PC-3 (cell line): ENCODE measurements around the gene NLGN3. TPM values are rescaled to one million over a fixed set of nuclear protein-coding genes. Genes with fewer than 3 reads are reported as not detected.

Experiments
- ATAC-seq: fragments of 200-7000 bp; cut with Tn5 transposase; 2 replicates; pipeline ENCODE4 v1.9.1; 2020; ENCODE audit warnings: mild to moderate bottlenecking, moderate library complexity
- BruUV-seq: library from RNA; stranded (reverse); fragments of 400-500 nt; replicated peaks from 2 replicates; lab custom pipeline; 2021; lab: Mats Ljungman, UMichigan
- CTCF ChIA-PET: fragments of 300-600 bp; sonication (Branson Sonifier 250); formaldehyde crosslinking; loops from one replicate; lab custom pipeline; 2022; ENCODE audit warnings: antibody characterized with exemption; lab: Charles Lee
- POLR2A ChIA-PET: fragments of 300-600 bp; sonication (Branson Sonifier 250); formaldehyde crosslinking; loops from one replicate; lab custom pipeline; 2022; ENCODE audit warnings: antibody characterized with exemption; ENCODE audit not compliant: unreplicated experiment; lab: Charles Lee
- DNase-seq: peaks from one replicate; pipeline ENCODE4 v3.0.0-alpha.2; 2015
- H2AFZ ChIP-seq: fragments of 300-600 bp; sonication (generic); 2 replicates; pipeline ENCODE4 v1.6.0; 2016; ENCODE audit warnings: antibody characterized with exemption, low read length
- H3F3A ChIP-seq: fragments of 300-600 bp; sonication (generic); one replicate; pipeline ENCODE4 v1.6.0; 2017; ENCODE audit warnings: antibody characterized with exemption, low read length, control low read depth, mild to moderate bottlenecking; ENCODE audit not compliant: unreplicated experiment
- H3K27ac ChIP-seq: fragments of 300-600 bp; sonication (generic); 2 replicates; pipeline ENCODE4 v1.5.1; 2016; ENCODE audit warnings: mild to moderate bottlenecking, low read length
- H3K27me3 ChIP-seq: fragments of 300-600 bp; sonication (generic); 2 replicates; pipeline ENCODE4 v1.6.1; 2016; ENCODE audit warnings: low read length, mixed read lengths
- H3K36me3 ChIP-seq: fragments of 300-600 bp; sonication (generic); 2 replicates; pipeline ENCODE4 v1.6.1; 2016; ENCODE audit warnings: low read depth, mixed run types, low read length, mixed read lengths
- H3K4me1 ChIP-seq: fragments of 300-600 bp; sonication (generic); 2 replicates; pipeline ENCODE4 v1.5.1; 2016; ENCODE audit warnings: low read length; ENCODE audit not compliant: insufficient read depth
- H3K4me2 ChIP-seq: fragments of 300-600 bp; sonication (generic); 2 replicates; pipeline ENCODE4 v1.6.0; 2016; ENCODE audit warnings: low read length
- H3K4me3 ChIP-seq: fragments of 300-600 bp; sonication (generic); 2 replicates; pipeline ENCODE4 v1.5.1; 2016; ENCODE audit warnings: mild to moderate bottlenecking, low read length, mixed read lengths
- H3K79me2 ChIP-seq: fragments of 300-600 bp; sonication (generic); 2 replicates; pipeline ENCODE4 v1.6.1; 2017; ENCODE audit warnings: low read length, mixed read lengths
- H3K9ac ChIP-seq: fragments of 300-600 bp; sonication (generic); 2 replicates; pipeline ENCODE4 v1.6.0; 2016; ENCODE audit warnings: mild to moderate bottlenecking, low read length
- H3K9me2 ChIP-seq: fragments of 300-600 bp; sonication (generic); replicated peaks from 2 replicates; pipeline ENCODE4 v1.6.1; 2016; ENCODE audit warnings: mixed run types, low read length, mixed read lengths
- H3K9me3 ChIP-seq: fragments of 300-600 bp; sonication (generic); 2 replicates; pipeline ENCODE4 v1.6.1; 2016; ENCODE audit warnings: low read length, mixed read lengths
- H4K20me1 ChIP-seq: fragments of 300-600 bp; sonication (generic); 2 replicates; pipeline ENCODE4 v1.6.1; 2016; ENCODE audit warnings: low read length, mixed read lengths
- CTCF ChIP-seq: fragments of 300-600 bp; sonication (generic); conservative IDR thresholded peaks from 2 replicates; pipeline ENCODE4 v1.5.1; 2017; ENCODE audit warnings: antibody characterized with exemption, low read depth, mild to moderate bottlenecking, low read length
- EZH2 ChIP-seq: fragments of 300-600 bp; sonication (generic); IDR thresholded peaks from one replicate; pipeline ENCODE4 v1.6.1; 2017; ENCODE audit warnings: antibody characterized with exemption, mild to moderate bottlenecking, low read length; ENCODE audit not compliant: unreplicated experiment
- EZH2phosphoT487 ChIP-seq: fragments of 300-600 bp; sonication (generic); IDR thresholded peaks from 2 replicates; pipeline ENCODE4 v1.6.1; 2018; ENCODE audit warnings: mild to moderate bottlenecking, antibody characterized with exemption, low read length, borderline replicate concordance
- intact Hi-C: fragments of 100-400 bp; cut with micrococcal nuclease; formaldehyde crosslinking; loops from 2 replicates; pipeline ENCODE4 v1.9.0; 2023
- total RNA-seq: library from RNA; depleted of rRNA; stranded (reverse); fragments of >200 nt; gene quantifications from 2 replicates; pipeline ENCODE4 v1.2.3, GENCODE V29; 2014

Gene NLGN3
- total RNA-seq, 1 experiment from 2014 or later = 0.29 TPM

GRCh38 chrX:71105628-71106027 lies 39.0 kb upstream of the NLGN3 start:
- ChIA-PET CTCF (no interaction called here), POLR2A (no interaction called here)
- DNase-seq = no peak
- Histone ChIP-seq H3K79me2 (no peaks in the 10 kb centered on the region), H3K4me2 (no peak overlapping the region), H3K9me3 (no peaks in the 10 kb centered on the region), H3K9ac (no peak overlapping the region), H3K4me1 (no peaks in the 10 kb centered on the region), H3F3A (no peaks in the 10 kb centered on the region), H3K4me3 (no peak overlapping the region), H4K20me1 (no peaks in the 10 kb centered on the region), H2AFZ (no peak overlapping the region), H3K27me3 (no peaks in the 10 kb centered on the region), H3K27ac (no peak overlapping the region), H3K36me3 (no peaks in the 10 kb centered on the region), H3K9me2 (no peaks in the 10 kb centered on the region)
- no TSS peak for BruUV-seq
- intact Hi-C loops = no loop called here
- ATAC-seq = no peak
- TF ChIP-seq CTCF (no peak), EZH2phosphoT487 (no peak), EZH2 (no peak)

- no TSS peak for BruUV-seq
- Histone ChIP-seq H3K4me2 (no peak within 1 kb of the TSS), H3F3A (no peaks in the 10 kb centered on the region), H4K20me1 (no peaks in the 10 kb centered on the region), H3K4me1 (no peaks in the 10 kb centered on the region), H2AFZ (no peak within 1 kb of the TSS), H3K27me3 (no peaks in the 10 kb centered on the region), H3K9me2 (no peaks in the 10 kb centered on the region), H3K27ac (no peak within 1 kb of the TSS), H3K4me3 (no peak within 1 kb of the TSS), H3K9me3 (no peaks in the 10 kb centered on the region), H3K9ac (no peak within 1 kb of the TSS), H3K79me2 (no peaks in the 10 kb centered on the region), H3K36me3 (no peaks in the 10 kb centered on the region)
- ChIA-PET CTCF (no interaction called here), POLR2A (no interaction called here)
- DNase-seq (no peak), ATAC-seq (no peak)
- intact Hi-C loops = no loop called here
- TF ChIP-seq CTCF (no peak), EZH2phosphoT487 (no peak), EZH2 (no peak)
Measured at GRCh38 chrX:71106427-71106826, 38.2 kb upstream of the NLGN3 start, which contains the start of gene CXorf65. Gene CXorf65 (minus strand): TSS chrX:71106740. CDS start chrX:71106556, 184 bp downstream.

- H3K27me3 ChIP-seq = no peaks in the 10 kb centered on the region
- DNase-seq (no peak), ATAC-seq (no peak)
- no peaks in the 10 kb centered on the region for H4K20me1 ChIP-seq
- H2AFZ ChIP-seq = no peak overlapping the region
- H3K9me2 ChIP-seq = no peaks in the 10 kb centered on the region
- TF ChIP-seq CTCF = no peak
- TF ChIP-seq EZH2phosphoT487 = no peak
- TF ChIP-seq EZH2 = no peak
- no peaks in the 10 kb centered on the region for H3F3A ChIP-seq
- H3K27ac ChIP-seq = no peak overlapping the region
- no peak overlapping the region for H3K4me2 ChIP-seq
- CTCF ChIA-PET = no interaction called here
- H3K36me3 ChIP-seq = no peaks in the 10 kb centered on the region
- H3K9ac ChIP-seq = no peak overlapping the region
- intact Hi-C loops = no loop called here
- no peaks in the 10 kb centered on the region for H3K4me1 ChIP-seq
- no TSS peak for BruUV-seq
- H3K79me2 ChIP-seq = no peaks in the 10 kb centered on the region
- H3K9me3 ChIP-seq = no peaks in the 10 kb centered on the region
- POLR2A ChIA-PET = no interaction called here
- H3K4me3 ChIP-seq = no peak overlapping the region
Measured at GRCh38 chrX:71107245-71107644, 37.4 kb upstream of the NLGN3 start.
